Osteoblast (primary cell): ENCODE data around the gene ZNF282. TPM values are rescaled to one million over a fixed set of nuclear protein-coding genes. Genes with fewer than 3 reads are reported as not detected.
A peak's percentile ranks its signal among the peaks of the same experiment; 100 is the strongest.

Experiments
- DNase-seq: peaks from one replicate; pipeline ENCODE4 v3.0.0; 2011; ENCODE audit warnings: low spot score, mixed read lengths; ENCODE audit not compliant: insufficient read length; ENCODE audit errors: missing footprints
- H2AFZ ChIP-seq: 2 replicates; pipeline ENCODE4 v1.6.0; 2011; ENCODE audit warnings: mild to moderate bottlenecking, low read length
- H3K27ac ChIP-seq: 2 replicates; pipeline ENCODE4 v1.5.1; 2011; ENCODE audit warnings: mild to moderate bottlenecking, low read depth, low read length, moderate library complexity
- H3K27me3 ChIP-seq: 2 replicates; pipeline ENCODE4 v1.6.0; 2012; ENCODE audit warnings: mild to moderate bottlenecking, control low read depth, inconsistent platforms, low read length, moderate library complexity; ENCODE audit not compliant: insufficient read depth
- H3K36me3 ChIP-seq: 2 replicates; pipeline ENCODE4 v1.5.1; 2011; ENCODE audit warnings: mild to moderate bottlenecking, low read length, control low read depth, moderate library complexity; ENCODE audit not compliant: insufficient read depth
- H3K4me1 ChIP-seq: 2 replicates; pipeline ENCODE4 v1.5.1; 2011; ENCODE audit warnings: mild to moderate bottlenecking, low read length, control low read depth, moderate library complexity; ENCODE audit not compliant: insufficient read depth
- H3K4me2 ChIP-seq: 2 replicates; pipeline ENCODE4 v1.6.0; 2011; ENCODE audit warnings: mild to moderate bottlenecking, low read length; ENCODE audit not compliant: insufficient read depth
- H3K4me3 ChIP-seq: fragments of 200-600 bp; sonication (generic); 3 replicates; pipeline ENCODE4 v1.5.1; 2012; ENCODE audit warnings: mild to moderate bottlenecking, low read length, inconsistent platforms; ENCODE audit not compliant: insufficient read depth
- H3K79me2 ChIP-seq: 2 replicates; pipeline ENCODE4 v1.6.0; 2012; ENCODE audit warnings: mild to moderate bottlenecking, low read length, control low read depth, inconsistent platforms; ENCODE audit not compliant: insufficient read depth
- H3K9me3 ChIP-seq: 2 replicates; pipeline ENCODE4 v1.5.1; 2011; ENCODE audit warnings: low read depth, low read length, control low read depth
- H4K20me1 ChIP-seq: 2 replicates; pipeline ENCODE4 v1.6.0; 2012; ENCODE audit warnings: mild to moderate bottlenecking, low read length, control low read depth; ENCODE audit not compliant: insufficient read depth
- total RNA-seq: library from RNA; depleted of rRNA; stranded (reverse); fragments of >200 nt; gene quantifications from 2 replicates; pipeline ENCODE4 v1.2.3, GENCODE V29; 2012
- TF ChIP-seq, protein P1 (sequence below): IDR thresholded peaks from 2 replicates; pipeline ENCODE4 v1.5.1; 2011; ENCODE audit warnings: mild to moderate bottlenecking, low read depth, low read length, moderate library complexity; ENCODE audit errors: extremely low read depth

ZNF282 gene
- total RNA-seq, 1 donor = 28.6 TPM

DNA sequence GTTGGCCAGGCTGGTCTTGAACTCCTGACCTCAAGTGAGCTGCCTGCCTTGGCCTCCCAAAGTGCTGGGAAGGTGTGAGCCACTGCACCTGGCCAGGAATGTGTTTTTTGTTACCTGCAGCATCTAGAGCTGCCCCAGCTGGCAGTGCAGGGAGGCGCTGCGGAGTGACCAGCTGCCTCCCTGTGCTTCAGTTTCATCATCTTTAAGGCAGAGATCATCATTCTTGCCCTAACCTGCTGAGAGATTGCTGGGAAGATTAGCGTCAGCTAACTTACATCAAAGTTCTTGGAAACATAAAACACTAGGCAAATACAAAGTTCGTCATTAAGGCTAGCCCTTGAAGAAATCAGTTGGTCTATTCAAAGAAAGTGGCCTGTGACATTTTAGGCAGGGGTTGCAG lies 2.3 kb downstream of the ZNF282 start:
- no peak overlapping the region for H3K27ac ChIP-seq
- H3K27me3 ChIP-seq = no peaks in the 10 kb centered on the region
- H4K20me1 ChIP-seq = peaks cover 31% of the 10 kb centered on the region
- no peaks in the 10 kb centered on the region for H3K9me3 ChIP-seq
- no peak overlapping the region for H2AFZ ChIP-seq
- peaks cover 39% of the 10 kb centered on the region for H3K36me3 ChIP-seq
- peaks cover 9% of the 10 kb centered on the region for H3K4me1 ChIP-seq
- H3K4me2 ChIP-seq = no peak overlapping the region
- TF ChIP-seq, protein P1, sequence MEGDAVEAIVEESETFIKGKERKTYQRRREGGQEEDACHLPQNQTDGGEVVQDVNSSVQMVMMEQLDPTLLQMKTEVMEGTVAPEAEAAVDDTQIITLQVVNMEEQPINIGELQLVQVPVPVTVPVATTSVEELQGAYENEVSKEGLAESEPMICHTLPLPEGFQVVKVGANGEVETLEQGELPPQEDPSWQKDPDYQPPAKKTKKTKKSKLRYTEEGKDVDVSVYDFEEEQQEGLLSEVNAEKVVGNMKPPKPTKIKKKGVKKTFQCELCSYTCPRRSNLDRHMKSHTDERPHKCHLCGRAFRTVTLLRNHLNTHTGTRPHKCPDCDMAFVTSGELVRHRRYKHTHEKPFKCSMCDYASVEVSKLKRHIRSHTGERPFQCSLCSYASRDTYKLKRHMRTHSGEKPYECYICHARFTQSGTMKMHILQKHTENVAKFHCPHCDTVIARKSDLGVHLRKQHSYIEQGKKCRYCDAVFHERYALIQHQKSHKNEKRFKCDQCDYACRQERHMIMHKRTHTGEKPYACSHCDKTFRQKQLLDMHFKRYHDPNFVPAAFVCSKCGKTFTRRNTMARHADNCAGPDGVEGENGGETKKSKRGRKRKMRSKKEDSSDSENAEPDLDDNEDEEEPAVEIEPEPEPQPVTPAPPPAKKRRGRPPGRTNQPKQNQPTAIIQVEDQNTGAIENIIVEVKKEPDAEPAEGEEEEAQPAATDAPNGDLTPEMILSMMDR = no peak
- no peak overlapping the region for H3K4me3 ChIP-seq
- DNase-seq = peak; percentile 53
- peaks cover 66% of the 10 kb centered on the region for H3K79me2 ChIP-seq

DNA sequence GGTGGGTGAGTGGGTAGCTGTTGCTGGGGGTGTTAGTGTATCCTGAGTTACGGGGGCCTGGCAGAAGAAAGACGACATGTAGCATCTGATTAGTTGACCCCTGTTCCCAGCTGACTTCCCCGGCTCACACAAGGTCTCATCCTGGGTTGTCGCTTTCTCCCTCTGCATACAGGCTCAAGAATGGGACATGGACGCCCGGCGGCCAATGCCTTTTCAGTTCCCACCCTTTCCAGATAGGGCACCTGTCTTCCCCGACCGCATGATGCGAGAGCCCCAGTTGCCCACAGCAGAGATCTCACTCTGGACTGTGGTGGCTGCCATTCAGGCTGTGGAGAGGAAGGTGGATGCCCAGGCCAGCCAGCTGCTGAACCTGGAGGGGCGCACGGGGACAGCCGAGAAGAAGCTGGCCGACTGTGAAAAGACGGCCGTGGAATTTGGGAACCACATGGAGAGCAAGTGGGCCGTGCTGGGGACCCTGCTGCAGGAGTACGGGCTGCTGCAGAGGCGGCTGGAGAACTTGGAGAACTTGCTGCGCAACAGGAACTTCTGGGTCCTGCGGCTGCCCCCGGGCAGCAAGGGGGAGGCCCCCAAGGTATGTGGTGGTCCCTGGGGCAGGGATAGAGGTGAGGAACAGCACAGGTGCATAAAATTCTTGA lies 2.9 kb downstream of the ZNF282 start:
- no peak overlapping the region for H3K4me3 ChIP-seq
- DNase-seq = peak; percentile 32
- H3K4me2 ChIP-seq = no peak overlapping the region
- peaks cover 9% of the 10 kb centered on the region for H3K4me1 ChIP-seq
- no peak overlapping the region for H3K27ac ChIP-seq
- H3K36me3 ChIP-seq = peaks cover 46% of the 10 kb centered on the region
- H3K27me3 ChIP-seq = no peaks in the 10 kb centered on the region
- H3K9me3 ChIP-seq = no peaks in the 10 kb centered on the region
- TF ChIP-seq, protein P1 = no peak
- peaks cover 73% of the 10 kb centered on the region for H3K79me2 ChIP-seq
- H2AFZ ChIP-seq = no peak overlapping the region
- peaks cover 34% of the 10 kb centered on the region for H4K20me1 ChIP-seq

DNA sequence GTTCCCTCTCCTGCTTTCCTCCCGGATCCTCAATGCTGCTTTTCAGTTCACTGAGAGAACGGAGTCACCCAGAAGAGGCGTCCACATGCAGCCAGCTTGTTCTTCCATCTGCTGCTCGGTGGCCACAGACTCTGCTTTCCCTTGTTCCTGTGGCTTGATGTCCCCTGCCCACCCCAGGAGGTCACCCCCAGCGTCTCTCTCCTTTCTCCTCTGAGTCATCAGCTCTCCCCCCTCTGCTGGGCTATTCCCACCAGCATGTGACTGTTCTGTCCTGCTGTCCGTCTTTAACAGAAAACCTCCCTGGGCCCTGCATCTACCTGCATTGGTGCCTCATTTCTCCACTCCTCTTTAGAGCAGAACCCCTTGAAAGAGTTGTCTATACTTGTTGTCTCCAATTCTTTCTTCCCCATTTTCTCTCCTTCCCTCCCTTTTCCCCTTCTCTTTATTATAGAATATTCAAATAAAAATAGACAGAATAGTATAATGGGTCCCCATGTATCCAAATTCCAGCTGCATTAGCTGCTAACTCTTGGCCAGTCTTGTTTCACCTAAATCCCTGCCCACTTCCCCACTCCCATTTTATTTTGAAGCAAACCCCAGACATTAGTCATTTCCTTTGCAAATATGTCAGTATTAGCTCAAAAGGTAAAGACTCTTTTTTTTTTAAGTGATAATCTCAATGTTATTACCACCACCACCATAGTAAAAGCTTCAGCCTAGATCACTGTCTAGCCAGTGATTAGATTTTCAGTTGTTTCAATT lies 4.1 kb downstream of the ZNF282 start:
- H3K4me1 ChIP-seq = peaks cover 9% of the 10 kb centered on the region
- peaks cover 57% of the 10 kb centered on the region for H3K36me3 ChIP-seq
- no peak overlapping the region for H3K4me3 ChIP-seq
- H4K20me1 ChIP-seq = peaks cover 40% of the 10 kb centered on the region
- no peak overlapping the region for H2AFZ ChIP-seq
- TF ChIP-seq, protein P1 = no peak
- no peaks in the 10 kb centered on the region for H3K27me3 ChIP-seq
- DNase-seq = peak; percentile 60
- peaks cover 84% of the 10 kb centered on the region for H3K79me2 ChIP-seq
- H3K27ac ChIP-seq = peak overlapping the region; percentile 12
- H3K4me2 ChIP-seq = no peak overlapping the region
- H3K9me3 ChIP-seq = no peaks in the 10 kb centered on the region

DNA sequence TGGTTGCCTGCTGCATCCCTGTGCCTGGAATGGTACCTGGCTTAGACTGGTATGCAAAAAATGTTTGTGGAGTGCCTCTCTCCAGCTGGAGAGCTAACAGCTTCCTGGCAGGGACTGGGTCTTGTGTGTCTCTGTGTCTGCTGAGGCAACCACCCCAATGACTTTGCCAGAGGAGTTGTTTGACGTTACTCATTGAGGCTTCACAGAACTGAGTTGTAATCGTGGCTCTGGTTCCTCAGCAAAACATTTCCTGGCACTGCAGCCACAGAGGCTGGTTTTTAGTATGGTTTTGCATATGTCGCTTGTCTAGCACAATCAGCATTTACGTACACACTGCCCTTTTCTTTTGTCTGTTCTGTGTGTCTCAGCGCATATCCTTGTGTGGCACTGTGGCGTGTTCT lies 7.5 kb downstream of the ZNF282 start:
- H2AFZ ChIP-seq = no peak overlapping the region
- no peak overlapping the region for H3K27ac ChIP-seq
- H3K36me3 ChIP-seq = peaks cover 79% of the 10 kb centered on the region
- no peak overlapping the region for H3K4me2 ChIP-seq
- no peaks in the 10 kb centered on the region for H3K9me3 ChIP-seq
- TF ChIP-seq, protein P1 = no peak
- peaks cover 35% of the 10 kb centered on the region for H4K20me1 ChIP-seq
- peaks cover 72% of the 10 kb centered on the region for H3K79me2 ChIP-seq
- no peaks in the 10 kb centered on the region for H3K27me3 ChIP-seq
- peak; percentile 70 for DNase-seq
- H3K4me3 ChIP-seq = no peak overlapping the region
- H3K4me1 ChIP-seq = no peaks in the 10 kb centered on the region
